GM06990 (cell line): Measurements from ENCODE around the gene FOXE1.

Experiments used
- DNase-seq: peaks from one replicate; pipeline ENCODE4 v3.0.0-alpha.2; 2011; ENCODE audit not compliant: insufficient read length; ENCODE audit errors: extremely low read depth
- H3K27me3 ChIP-seq: replicated peaks from 2 replicates; pipeline ENCODE4 v1.6.0; 2011; ENCODE audit warnings: low read length; ENCODE audit not compliant: control insufficient read depth, insufficient read depth
- H3K36me3 ChIP-seq: 2 replicates; pipeline ENCODE4 v1.5.1; 2011; ENCODE audit warnings: low read length; ENCODE audit not compliant: control insufficient read depth, insufficient read depth
- H3K4me3 ChIP-seq: replicated peaks from 2 replicates; pipeline ENCODE4 v1.5.1; 2011; ENCODE audit warnings: low read depth, mild to moderate bottlenecking, control low read depth, low read length
- CTCF ChIP-seq: IDR thresholded peaks from 2 replicates; pipeline ENCODE4 v1.5.1; 2011; ENCODE audit warnings: low read length, control low read depth, mild to moderate bottlenecking, inconsistent platforms; ENCODE audit not compliant: insufficient read depth, poor library complexity, severe bottlenecking

FOXE1 gene

GRCh38 chr9:97860451-97861147 is 7.6 kb downstream of the FOXE1 start:
- no peaks in the 10 kb centered on the region; the same call in none of the 2 replicates for H3K27me3 ChIP-seq
- DNase-seq: no peak
- no peak for TF ChIP-seq CTCF
- no peak overlapping the region for H3K4me3 ChIP-seq
- H3K36me3 ChIP-seq: no peaks in the 10 kb centered on the region

- no peak overlapping the region for H3K4me3 ChIP-seq
- no peaks in the 10 kb centered on the region for H3K36me3 ChIP-seq
- H3K27me3 ChIP-seq: no peaks in the 10 kb centered on the region; the same call in none of the 2 replicates
- TF ChIP-seq CTCF: no peak
- DNase-seq: no peak
Measured at GRCh38 chr9:97861148-97861475, 8.1 kb downstream of the FOXE1 start.

GRCh38 chr9:97863314-97863713 is 10.3 kb downstream of the FOXE1 start:
- no peak for DNase-seq
- TF ChIP-seq CTCF: no peak
- Histone ChIP-seq H3K36me3 (no peaks in the 10 kb centered on the region), H3K27me3 (no peaks in the 10 kb centered on the region; the same call in none of the 2 replicates), H3K4me3 (no peak overlapping the region)

GRCh38 chr9:97864396-97864795 is 11.4 kb downstream of the FOXE1 start:
- TF ChIP-seq CTCF: no peak
- H3K36me3 ChIP-seq: no peaks in the 10 kb centered on the region
- DNase-seq: no peak
- no peak overlapping the region for H3K4me3 ChIP-seq
- H3K27me3 ChIP-seq: no peaks in the 10 kb centered on the region; the same call in 1 of the 2 replicates

GRCh38 chr9:97866300-97866699 is 13.3 kb downstream of the FOXE1 start:
- DNase-seq: no peak
- Histone ChIP-seq H3K36me3 (no peaks in the 10 kb centered on the region), H3K4me3 (no peak overlapping the region), H3K27me3 (no peaks in the 10 kb centered on the region; the same call in none of the 2 replicates)
- no peak for TF ChIP-seq CTCF

GRCh38 chr9:97866848-97867247 is 13.8 kb downstream of the FOXE1 start:
- no peaks in the 10 kb centered on the region for H3K36me3 ChIP-seq
- H3K27me3 ChIP-seq: no peaks in the 10 kb centered on the region; the same call in none of the 2 replicates
- no peak for TF ChIP-seq CTCF
- peak; percentile 59 for DNase-seq
- no peak overlapping the region for H3K4me3 ChIP-seq
